CD14-positive monocyte (primary cell): ENCODE results near the gene SH3TC2. TPM values are rescaled to one million over a fixed set of nuclear protein-coding genes. Genes with fewer than 3 reads are reported as not detected.

Experiments
- DNase-seq, 3 donors: peaks; one replicate each; pipeline ENCODE4 v3.0.0-alpha.2; 2011 to 2022
- H2AFZ ChIP-seq: 2 replicates; pipeline ENCODE4 v1.6.0; 2012; ENCODE audit warnings: mild to moderate bottlenecking, low read depth, low read length, inconsistent platforms; ENCODE audit not compliant: insufficient read depth, poor library complexity, severe bottlenecking
- H3K27ac ChIP-seq, 2 donors: 1 replicate in 1 of 2; 2 replicates in 1 of 2; pipeline ENCODE4 v1.5.1; 2012 to 2013; ENCODE audit warnings: low read length in 2 of 2, control low read depth in 1 of 2, inconsistent platforms in 1 of 2, low read depth in 1 of 2, mild to moderate bottlenecking in 1 of 2
- H3K27me3 ChIP-seq, 2 donors: one replicate each; pipeline versions ENCODE4 v1.6.0 to v1.6.1; 2011 to 2013; ENCODE audit warnings: low read length in 2 of 2; ENCODE audit not compliant: control insufficient read depth in 2 of 2, insufficient read depth in 2 of 2
- H3K36me3 ChIP-seq, 2 donors: replicated peaks in 1 of 2; 1 replicate in 1 of 2; 2 replicates in 1 of 2; pipeline versions ENCODE4 v1.5.1 to v1.6.1; 2012 to 2013; ENCODE audit warnings: low read length in 2 of 2, control low read depth in 1 of 2, inconsistent platforms in 1 of 2, mild to moderate bottlenecking in 1 of 2; ENCODE audit not compliant: insufficient read depth in 2 of 2, control insufficient read depth in 1 of 2
- H3K4me1 ChIP-seq, 2 donors: 1 replicate in 1 of 2; 2 replicates in 1 of 2; pipeline versions ENCODE4 v1.5.1 to v1.6.1; 2012 to 2013; ENCODE audit warnings: low read length in 2 of 2, control low read depth in 1 of 2, inconsistent platforms in 1 of 2, mild to moderate bottlenecking in 1 of 2, moderate library complexity in 1 of 2; ENCODE audit not compliant: insufficient read depth in 2 of 2, control insufficient read depth in 1 of 2
- H3K4me2 ChIP-seq: replicated peaks from 2 replicates; pipeline ENCODE3; 2012; ENCODE audit warnings: low read length, moderate library complexity, mild to moderate bottlenecking; ENCODE audit not compliant: poor library complexity, severe bottlenecking; ENCODE audit errors: extremely low read depth
- H3K4me3 ChIP-seq, 3 experiments: fragments of 200-600 bp in 1 of 3; sonication (generic) in 1 of 3; replicated peaks in 1 of 3; 1 replicate in 2 of 3; 2 replicates in 1 of 3; pipeline ENCODE4 v1.5.1; 2011 to 2013; ENCODE audit warnings: low read length in 3 of 3, mild to moderate bottlenecking in 3 of 3, control low read depth in 2 of 3, low read depth in 2 of 3, inconsistent platforms in 1 of 3, moderate library complexity in 1 of 3
- H3K79me2 ChIP-seq: 2 replicates; pipeline ENCODE4 v1.6.0; 2012; ENCODE audit warnings: mild to moderate bottlenecking, control low read depth, inconsistent platforms, low read length, moderate library complexity; ENCODE audit not compliant: insufficient read depth
- H3K9ac ChIP-seq: 2 replicates; pipeline ENCODE4 v1.6.0; 2017; ENCODE audit warnings: low read length, mild to moderate bottlenecking; ENCODE audit not compliant: insufficient read depth, poor library complexity, severe bottlenecking
- H3K9me3 ChIP-seq, 2 donors: replicated peaks in 1 of 2; 1 replicate in 1 of 2; 2 replicates in 1 of 2; pipeline versions ENCODE4 v1.5.1 to v1.6.1; 2012 to 2013; ENCODE audit warnings: low read length in 2 of 2, control low read depth in 1 of 2; ENCODE audit not compliant: control insufficient read depth in 1 of 2, insufficient read depth in 1 of 2
- H4K20me1 ChIP-seq: 2 replicates; pipeline ENCODE4 v1.6.0; 2012; ENCODE audit warnings: mild to moderate bottlenecking, low read length, control low read depth, moderate library complexity; ENCODE audit not compliant: insufficient read depth
- H3K27ac Mint-ChIP-seq, 7 donors: one replicate each; pipeline ENCODE4 v1.8.0; 2020; ENCODE audit warnings: mild to moderate bottlenecking in 7 of 7, mixed read lengths in 7 of 7, moderate library complexity in 6 of 7, inconsistent platforms in 2 of 7
- H3K27me3 Mint-ChIP-seq, 3 donors: one replicate each; pipeline ENCODE4 v1.8.0; 2021 to 2022; ENCODE audit warnings: low read depth in 3 of 3, mild to moderate bottlenecking in 3 of 3, mixed read lengths in 3 of 3, moderate library complexity in 3 of 3, inconsistent platforms in 1 of 3
- H3K36me3 Mint-ChIP-seq, 2 donors: one replicate each; pipeline ENCODE4 v1.8.0; 2020; ENCODE audit warnings: mixed read lengths in 2 of 2, inconsistent platforms in 1 of 2, mild to moderate bottlenecking in 1 of 2
- H3K4me1 Mint-ChIP-seq: one replicate; pipeline ENCODE4 v1.8.0; 2020; ENCODE audit warnings: mild to moderate bottlenecking, mixed read lengths
- H3K4me3 Mint-ChIP-seq, 2 donors: one replicate each; pipeline ENCODE4 v1.8.0; 2020; ENCODE audit warnings: mild to moderate bottlenecking in 2 of 2, mixed read lengths in 2 of 2, moderate library complexity in 1 of 2
- H3K9me3 Mint-ChIP-seq, 7 donors: one replicate each; pipeline ENCODE4 v1.8.0; 2020 to 2022; ENCODE audit warnings: mixed read lengths in 7 of 7, mild to moderate bottlenecking in 6 of 7, moderate library complexity in 6 of 7, inconsistent platforms in 2 of 7
- CTCF ChIP-seq: fragments of 200-600 bp; IDR thresholded peaks from one replicate; pipeline ENCODE4 v1.8.0; 2022; ENCODE audit warnings: antibody characterized with exemption, mild to moderate bottlenecking
- WGBS: methylation state at CpG from one replicate; pipeline ENCODE4 v1.1.5; 2013; ENCODE audit warnings: missing lambda C conversion rate; ENCODE audit not compliant: insufficient coverage; 5-methylcytosine and 5-hydroxymethylcytosine counted together
- intact Hi-C, 2 donors: fragments of 100-400 bp; cut with micrococcal nuclease; formaldehyde crosslinking; loops; one replicate each; pipeline versions ENCODE4 v1.15.0 to v1.15.1; 2023
- polyA plus RNA-seq, 3 donors: library from polyadenylated mRNA; depleted of rRNA in 1 of 3; unstranded in 2 of 3; stranded (reverse) in 1 of 3; fragments of 300-500 nt in 2 of 3; fragments of >200 nt in 1 of 3; fragmentation: Illumina TruSeq in 2 of 3; gene quantifications; 1 replicate in 2 of 3; 2 replicates in 1 of 3; pipeline ENCODE4 v1.2.3, GENCODE V29; 2012 to 2021

SH3TC2 gene
- polyA plus RNA-seq, 3 donors: 0.01 to 0.30 (median 0.14) TPM

- H3K4me1 Mint-ChIP-seq: peaks cover 12% of the 10 kb centered on the region
- no peaks in the 10 kb centered on the region for H3K36me3 Mint-ChIP-seq
- Histone ChIP-seq H2AFZ (no peak overlapping the region), H3K27me3 (no peaks in the 10 kb centered on the region), H3K4me3 (no peak overlapping the region), H3K27ac (no peak overlapping the region), H3K79me2 (no peaks in the 10 kb centered on the region), H3K9me3 (no peaks in the 10 kb centered on the region), H3K4me2 (peak overlapping the region; percentile 16), H3K36me3 (no peaks in the 10 kb centered on the region), H4K20me1 (no peaks in the 10 kb centered on the region), H3K9ac (no peak overlapping the region), H3K4me1 (peaks cover 10 to 12% of the 10 kb centered on the region in 2 donors)
- WGBS: no CpG with 5 or more reads among the region's 2 CpGs
- no peak overlapping the region for H3K4me3 Mint-ChIP-seq
- peak in 1 of 3 donors; percentile 39 for DNase-seq
- peak overlapping the region in 1 of 7 donors; percentile 6 for H3K27ac Mint-ChIP-seq
- intact Hi-C loops: no loop called here
- H3K27me3 Mint-ChIP-seq: peaks cover 0 to 9% (median 0%) of the 10 kb centered on the region in 3 donors
- no peak for TF ChIP-seq CTCF
- H3K9me3 Mint-ChIP-seq: peaks cover 0 to 3% (median 0%) of the 10 kb centered on the region in 7 donors
These were observed 89.4 kb downstream of the SH3TC2 start for GRCh38 chr5:148973455-148973854.

- Mint-ChIP-seq H3K27ac (peak overlapping the region in 2 of 7 donors; percentile 6 to 45), H3K36me3 (no peaks in the 10 kb centered on the region), H3K27me3 (peaks cover 0 to 5% (median 0%) of the 10 kb centered on the region in 3 donors), H3K4me1 (peaks cover 12% of the 10 kb centered on the region), H3K4me3 (peak overlapping the region in 1 of 2 donors; percentile 47), H3K9me3 (peaks cover 0 to 3% (median 0%) of the 10 kb centered on the region in 7 donors)
- no peak for TF ChIP-seq CTCF
- H3K4me2 ChIP-seq: peak overlapping the region; percentile 16
- intact Hi-C loops: no loop called here
- peak; percentile 10 to 92 (median 36) for DNase-seq
- H3K4me1 ChIP-seq: peaks cover 10 to 12% of the 10 kb centered on the region in 2 donors
- no peak overlapping the region for H2AFZ ChIP-seq
- H3K9ac ChIP-seq: no peak overlapping the region
- H3K4me3 ChIP-seq: no peak overlapping the region
- 13% methylated on average over 6 of the region's 7 CpGs for WGBS
- H3K9me3 ChIP-seq: no peaks in the 10 kb centered on the region
- no peak overlapping the region for H3K27ac ChIP-seq
- H3K36me3 ChIP-seq: no peaks in the 10 kb centered on the region
- H3K79me2 ChIP-seq: no peaks in the 10 kb centered on the region
- H4K20me1 ChIP-seq: no peaks in the 10 kb centered on the region
- H3K27me3 ChIP-seq: no peaks in the 10 kb centered on the region
These were observed 89.9 kb downstream of the SH3TC2 start for GRCh38 chr5:148972974-148973374.
